Measurements from ENCODE around the gene SLC22A7.
"Not testable (repeated sequence)": the region's sequence is repeated elsewhere in the genome, so short reads cannot be mapped to it uniquely, and the experiment has no call there.

Gene SLC22A7

DNA sequence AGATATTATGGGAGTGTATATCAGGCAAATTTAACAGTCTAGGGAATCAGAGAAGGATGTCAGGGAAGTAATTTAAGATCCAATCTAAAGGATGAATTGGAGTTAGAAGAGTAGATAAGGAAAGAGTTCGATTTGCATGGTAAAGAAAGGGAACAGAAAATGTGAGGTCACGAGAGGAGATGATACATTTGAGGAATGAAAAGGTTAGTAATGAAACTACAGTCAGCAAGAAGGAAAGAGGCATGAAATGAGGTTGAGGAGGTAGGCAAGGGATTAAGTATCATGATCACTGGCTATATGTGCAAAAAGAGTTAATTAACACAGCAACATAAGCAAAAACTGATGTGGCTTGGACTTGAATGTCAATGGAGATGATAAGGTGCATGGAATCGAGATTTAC, 49.0 kb downstream of the SLC22A7 start:
- Histone ChIP-seq H3K4me3 (ENCODE audit: low read length) (no peak overlapping the region), H3K36me3 (ENCODE audit: control insufficient read depth, insufficient read depth, low read length) (peaks cover 28% of the 10 kb centered on the region), H3K27me3 (ENCODE audit: control insufficient read depth, insufficient read depth, low read length) (no peaks in the 10 kb centered on the region), H3K9ac (ENCODE audit: low read length) (no peak overlapping the region), H3K4me1 (ENCODE audit: control insufficient read depth, insufficient read depth, low read length) (no peaks in the 10 kb centered on the region), H3K27ac (ENCODE audit: low read depth, low read length) (no peak overlapping the region)

DNA sequence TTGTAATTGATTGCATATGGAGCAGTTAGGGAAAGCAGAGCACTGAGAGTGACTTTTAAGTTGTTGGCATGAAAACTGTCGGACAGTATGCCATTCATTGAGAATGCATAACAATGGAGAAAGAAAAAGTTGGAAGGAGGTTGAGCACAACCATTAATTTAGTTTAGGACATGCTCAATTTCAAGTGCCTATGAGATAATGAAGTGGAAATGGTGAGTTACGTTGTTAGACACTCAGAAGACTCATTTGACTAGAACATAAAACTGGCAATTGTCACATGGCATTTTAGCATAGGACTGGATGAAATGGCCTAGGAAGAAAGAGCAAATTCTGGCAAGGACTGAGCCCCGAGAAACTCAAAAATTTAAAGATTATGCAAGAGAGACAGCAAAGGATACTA, 49.4 kb downstream of the SLC22A7 start:
- Histone ChIP-seq H3K4me3 (ENCODE audit: low read length) (no peak overlapping the region), H3K4me1 (ENCODE audit: control insufficient read depth, insufficient read depth, low read length) (no peaks in the 10 kb centered on the region), H3K27ac (ENCODE audit: low read depth, low read length) (no peak overlapping the region), H3K36me3 (ENCODE audit: control insufficient read depth, insufficient read depth, low read length) (peaks cover 25% of the 10 kb centered on the region), H3K9ac (ENCODE audit: low read length) (no peak overlapping the region), H3K27me3 (ENCODE audit: control insufficient read depth, insufficient read depth, low read length) (no peaks in the 10 kb centered on the region)

DNA sequence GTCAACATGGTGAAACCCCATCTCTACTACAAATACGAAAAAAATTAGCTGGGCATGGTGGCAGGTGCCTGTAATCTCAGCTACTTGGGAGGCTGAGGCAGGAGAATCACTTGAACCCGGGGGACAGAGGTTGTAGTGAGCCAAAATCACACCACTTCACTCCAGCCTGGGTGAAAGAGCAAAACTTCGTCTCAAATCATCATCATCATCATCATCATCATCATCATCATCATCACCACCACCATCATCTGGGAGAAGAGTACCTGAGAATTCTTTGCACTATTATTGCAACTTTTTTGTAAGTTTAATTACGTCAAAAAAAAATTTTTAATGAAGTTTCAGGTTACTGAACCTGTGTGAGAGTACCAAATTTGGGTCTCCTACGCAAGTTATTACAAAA, 53.9 kb downstream of the SLC22A7 start:
- peaks cover 27% of the 10 kb centered on the region for H3K36me3 ChIP-seq (ENCODE audit: control insufficient read depth, insufficient read depth, low read length)
- not testable (repeated sequence) for H3K27ac ChIP-seq (ENCODE audit: low read depth, low read length); H3K9ac ChIP-seq (ENCODE audit: low read length); H3K27me3 ChIP-seq (ENCODE audit: control insufficient read depth, insufficient read depth, low read length); H3K4me3 ChIP-seq (ENCODE audit: low read length); H3K4me1 ChIP-seq (ENCODE audit: control insufficient read depth, insufficient read depth, low read length)

All from rectal smooth muscle tissue (tissue), 1 donor.